Activated naive CD4-positive, alpha-beta T cell treated with Interleukin-2 at 50 U/mL for 16 hours (primary cell): ENCODE data around the gene TAS2R3.

Source experiments
- DNase-seq: peaks from one replicate; pipeline ENCODE4 v3.0.0-alpha.2; 2020

The TAS2R3 gene

DNA sequence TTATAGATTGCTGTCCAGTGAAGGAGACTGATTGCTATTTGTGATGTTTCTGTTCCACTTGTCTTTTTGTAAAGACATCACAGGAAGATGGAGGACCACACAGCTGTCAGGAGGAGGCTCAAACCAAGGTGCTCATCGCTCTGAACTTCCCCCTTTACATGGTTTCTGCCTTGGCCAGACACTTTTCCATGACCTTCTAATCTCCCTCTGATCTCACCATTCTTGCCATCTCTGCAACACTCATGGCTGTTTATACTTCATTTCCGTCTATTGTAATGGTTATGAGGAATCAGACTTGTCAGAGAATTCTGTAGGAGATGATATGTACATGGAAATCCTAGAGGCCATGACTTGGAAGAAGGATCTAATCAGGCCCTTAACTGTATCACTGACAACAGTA is 24.4 kb downstream of the TAS2R3 start:
- DNase-seq = no peak

DNA sequence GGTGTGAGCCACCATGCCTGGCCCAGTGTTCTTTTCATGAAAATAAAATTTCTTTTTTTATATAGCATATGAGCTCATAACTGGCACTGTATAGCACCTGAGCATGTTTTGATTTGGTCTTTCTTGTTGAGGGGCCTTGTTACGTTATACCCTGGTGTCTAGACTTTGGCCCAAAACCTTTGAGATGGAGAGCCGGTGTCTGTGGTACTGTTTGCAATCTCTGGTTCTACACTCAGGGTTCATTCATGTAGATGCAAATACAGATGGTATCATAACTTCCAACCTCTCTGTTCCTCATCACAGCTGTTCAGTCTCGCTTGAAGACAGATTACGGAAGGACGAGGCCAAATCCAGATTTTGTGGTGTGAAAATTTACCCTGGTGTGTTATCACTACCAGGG is 26.0 kb downstream of the TAS2R3 start, which contains the start of gene TAS2R5:
TAS2R5 (plus strand) TSS at position 301 of the 400 bp plus-strand sequence. CDS start 145 bp downstream, outside the sequence.
- DNase-seq = no peak

DNA sequence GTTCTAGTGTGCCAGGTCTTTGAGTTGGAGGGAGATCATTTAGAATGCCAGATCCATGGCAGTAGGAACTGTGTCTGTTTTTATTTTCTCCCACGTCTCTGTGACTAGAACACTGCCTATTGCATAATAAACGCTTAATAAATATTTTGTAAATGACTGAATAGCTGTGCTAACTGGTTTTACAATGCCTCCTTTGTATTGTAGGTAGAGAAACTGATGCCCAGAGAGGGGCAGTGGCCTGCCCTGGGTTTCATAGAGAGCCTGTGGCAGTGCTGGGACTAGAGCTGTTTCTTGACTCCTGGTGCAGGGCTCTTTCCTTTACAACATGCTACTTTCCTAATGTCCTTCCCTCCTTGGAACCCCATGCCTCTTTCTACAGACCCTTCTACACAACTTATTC is 28.6 kb downstream of the TAS2R3 start:
- no peak for DNase-seq
